ENCODE measurements around the gene SUMO3.
A peak's percentile ranks its signal among the peaks of the same experiment; 100 is the strongest.

Gene SUMO3

GRCh38 chr21:44805859-44806258, 12.0 kb downstream of the SUMO3 start:
- H3K36me3 ChIP-seq (ENCODE audit: control insufficient read depth, low read depth, low read length), result peaks cover 43% of the 10 kb centered on the region
- H3K4me1 ChIP-seq (ENCODE audit: control insufficient read depth, low read depth, low read length), result peaks cover 5% of the 10 kb centered on the region
- H3K9ac ChIP-seq (ENCODE audit: low read length), result no peak overlapping the region
- H3K27me3 ChIP-seq (ENCODE audit: control insufficient read depth, insufficient read depth, low read length), result no peaks in the 10 kb centered on the region
- H3K27ac ChIP-seq (ENCODE audit: low read length), result no peak overlapping the region
- H3K9me3 ChIP-seq (ENCODE audit: control insufficient read depth, low read depth, low read length), result no peaks in the 10 kb centered on the region
- H3K4me3 ChIP-seq (ENCODE audit: low read length), result no peak overlapping the region

- H3K4me1 ChIP-seq (ENCODE audit: control insufficient read depth, low read depth, low read length), result peaks cover 5% of the 10 kb centered on the region
- no peaks in the 10 kb centered on the region for H3K9me3 ChIP-seq (ENCODE audit: control insufficient read depth, low read depth, low read length)
- H3K36me3 ChIP-seq (ENCODE audit: control insufficient read depth, low read depth, low read length), result peaks cover 37% of the 10 kb centered on the region
- H3K27me3 ChIP-seq (ENCODE audit: control insufficient read depth, insufficient read depth, low read length), result no peaks in the 10 kb centered on the region
- no peak overlapping the region for H3K27ac ChIP-seq (ENCODE audit: low read length)
- H3K4me3 ChIP-seq (ENCODE audit: low read length), result no peak overlapping the region
- H3K9ac ChIP-seq (ENCODE audit: low read length), result no peak overlapping the region
These were observed 12.6 kb downstream of the SUMO3 start for GRCh38 chr21:44805226-44805625.

GRCh38 chr21:44804762-44805161, 13.1 kb downstream of the SUMO3 start:
- Histone ChIP-seq H3K9ac (ENCODE audit: low read length) (no peak overlapping the region), H3K36me3 (ENCODE audit: control insufficient read depth, low read depth, low read length) (peaks cover 33% of the 10 kb centered on the region), H3K4me1 (ENCODE audit: control insufficient read depth, low read depth, low read length) (peaks cover 7% of the 10 kb centered on the region), H3K27me3 (ENCODE audit: control insufficient read depth, insufficient read depth, low read length) (no peaks in the 10 kb centered on the region), H3K4me3 (ENCODE audit: low read length) (no peak overlapping the region), H3K9me3 (ENCODE audit: control insufficient read depth, low read depth, low read length) (no peaks in the 10 kb centered on the region), H3K27ac (ENCODE audit: low read length) (no peak overlapping the region)

GRCh38 chr21:44803651-44804050, 14.2 kb downstream of the SUMO3 start:
- no peaks in the 10 kb centered on the region for H3K9me3 ChIP-seq (ENCODE audit: control insufficient read depth, low read depth, low read length)
- H3K27ac ChIP-seq (ENCODE audit: low read length), result no peak overlapping the region
- H3K4me1 ChIP-seq (ENCODE audit: control insufficient read depth, low read depth, low read length), result peaks cover 9% of the 10 kb centered on the region
- H3K9ac ChIP-seq (ENCODE audit: low read length), result no peak overlapping the region
- no peak overlapping the region for H3K4me3 ChIP-seq (ENCODE audit: low read length)
- H3K36me3 ChIP-seq (ENCODE audit: control insufficient read depth, low read depth, low read length), result peaks cover 35% of the 10 kb centered on the region
- H3K27me3 ChIP-seq (ENCODE audit: control insufficient read depth, insufficient read depth, low read length), result no peaks in the 10 kb centered on the region

- no peaks in the 10 kb centered on the region for H3K9me3 ChIP-seq (ENCODE audit: control insufficient read depth, low read depth, low read length)
- peak overlapping the region; percentile 18 for H3K27ac ChIP-seq (ENCODE audit: low read length)
- peaks cover 36% of the 10 kb centered on the region for H3K36me3 ChIP-seq (ENCODE audit: control insufficient read depth, low read depth, low read length)
- H3K4me3 ChIP-seq (ENCODE audit: low read length), result peak overlapping the region; percentile 91
- H3K27me3 ChIP-seq (ENCODE audit: control insufficient read depth, insufficient read depth, low read length), result no peaks in the 10 kb centered on the region
- H3K4me1 ChIP-seq (ENCODE audit: control insufficient read depth, low read depth, low read length), result peaks cover 9% of the 10 kb centered on the region
- peak overlapping the region; percentile 78 for H3K9ac ChIP-seq (ENCODE audit: low read length)
These were observed 15.3 kb downstream of the SUMO3 start for GRCh38 chr21:44802396-44803153.

GRCh38 chr21:44801468-44802395, 16.1 kb downstream of the SUMO3 start, which contains the start of gene UBE2G2:
TSS of gene UBE2G2 (minus strand) at chr21:44801820. CDS start at chr21:44801748, 72 bp downstream.
- peak within 1 kb of the TSS; percentile 48 for H3K27ac ChIP-seq (ENCODE audit: low read length)
- peak within 1 kb of the TSS; percentile 91 for H3K4me3 ChIP-seq (ENCODE audit: low read length)
- H3K36me3 ChIP-seq (ENCODE audit: control insufficient read depth, low read depth, low read length), result peaks cover 31% of the 10 kb centered on the region

GRCh38 chr21:44800971-44801467, 16.8 kb downstream of the SUMO3 start:
- peaks cover 9% of the 10 kb centered on the region for H3K4me1 ChIP-seq (ENCODE audit: control insufficient read depth, low read depth, low read length)
- peak overlapping the region; percentile 91 for H3K4me3 ChIP-seq (ENCODE audit: low read length)
- no peaks in the 10 kb centered on the region for H3K27me3 ChIP-seq (ENCODE audit: control insufficient read depth, insufficient read depth, low read length)
- no peaks in the 10 kb centered on the region for H3K9me3 ChIP-seq (ENCODE audit: control insufficient read depth, low read depth, low read length)
- peak overlapping the region; percentile 78 for H3K9ac ChIP-seq (ENCODE audit: low read length)
- peaks cover 31% of the 10 kb centered on the region for H3K36me3 ChIP-seq (ENCODE audit: control insufficient read depth, low read depth, low read length)
- no peak overlapping the region for H3K27ac ChIP-seq (ENCODE audit: low read length)

More at GRCh38 chr21:44801468-44802395, 16.1 kb downstream of the SUMO3 start, which contains the start of gene UBE2G2:
- no peaks in the 10 kb centered on the region for H3K9me3 ChIP-seq (ENCODE audit: control insufficient read depth, low read depth, low read length)
- H3K4me1 ChIP-seq (ENCODE audit: control insufficient read depth, low read depth, low read length), result peaks cover 9% of the 10 kb centered on the region
- H3K9ac ChIP-seq (ENCODE audit: low read length), result peak within 1 kb of the TSS; percentile 78
- H3K27me3 ChIP-seq (ENCODE audit: control insufficient read depth, insufficient read depth, low read length), result no peaks in the 10 kb centered on the region

GRCh38 chr21:44800103-44800502, 17.8 kb downstream of the SUMO3 start:
- Histone ChIP-seq H3K27me3 (ENCODE audit: control insufficient read depth, insufficient read depth, low read length) (no peaks in the 10 kb centered on the region), H3K9me3 (ENCODE audit: control insufficient read depth, low read depth, low read length) (no peaks in the 10 kb centered on the region), H3K4me3 (ENCODE audit: low read length) (peak overlapping the region; percentile 91), H3K27ac (ENCODE audit: low read length) (no peak overlapping the region), H3K4me1 (ENCODE audit: control insufficient read depth, low read depth, low read length) (peaks cover 9% of the 10 kb centered on the region), H3K36me3 (ENCODE audit: control insufficient read depth, low read depth, low read length) (peaks cover 30% of the 10 kb centered on the region), H3K9ac (ENCODE audit: low read length) (no peak overlapping the region)

GRCh38 chr21:44799646-44800045, 18.2 kb downstream of the SUMO3 start:
- Histone ChIP-seq H3K4me1 (ENCODE audit: control insufficient read depth, low read depth, low read length) (peaks cover 9% of the 10 kb centered on the region), H3K36me3 (ENCODE audit: control insufficient read depth, low read depth, low read length) (peaks cover 26% of the 10 kb centered on the region), H3K9ac (ENCODE audit: low read length) (no peak overlapping the region), H3K27ac (ENCODE audit: low read length) (no peak overlapping the region), H3K9me3 (ENCODE audit: control insufficient read depth, low read depth, low read length) (no peaks in the 10 kb centered on the region), H3K27me3 (ENCODE audit: control insufficient read depth, insufficient read depth, low read length) (no peaks in the 10 kb centered on the region), H3K4me3 (ENCODE audit: low read length) (no peak overlapping the region)

GRCh38 chr21:44797775-44798174, 20.1 kb downstream of the SUMO3 start:
- Histone ChIP-seq H3K36me3 (ENCODE audit: control insufficient read depth, low read depth, low read length) (peaks cover 23% of the 10 kb centered on the region), H3K4me1 (ENCODE audit: control insufficient read depth, low read depth, low read length) (peaks cover 9% of the 10 kb centered on the region)

GRCh38 chr21:44795342-44795741, 22.5 kb downstream of the SUMO3 start:
- Histone ChIP-seq H3K9me3 (ENCODE audit: control insufficient read depth, low read depth, low read length) (no peaks in the 10 kb centered on the region), H3K36me3 (ENCODE audit: control insufficient read depth, low read depth, low read length) (peaks cover 29% of the 10 kb centered on the region)

More at GRCh38 chr21:44797775-44798174, 20.1 kb downstream of the SUMO3 start:
- H3K4me3 ChIP-seq (ENCODE audit: low read length), result no peak overlapping the region
- no peaks in the 10 kb centered on the region for H3K27me3 ChIP-seq (ENCODE audit: control insufficient read depth, insufficient read depth, low read length)
- H3K27ac ChIP-seq (ENCODE audit: low read length), result no peak overlapping the region
- H3K9me3 ChIP-seq (ENCODE audit: control insufficient read depth, low read depth, low read length), result no peaks in the 10 kb centered on the region
- H3K9ac ChIP-seq (ENCODE audit: low read length), result no peak overlapping the region

More at GRCh38 chr21:44795342-44795741, 22.5 kb downstream of the SUMO3 start:
- no peaks in the 10 kb centered on the region for H3K27me3 ChIP-seq (ENCODE audit: control insufficient read depth, insufficient read depth, low read length)
- no peak overlapping the region for H3K9ac ChIP-seq (ENCODE audit: low read length)
- H3K4me3 ChIP-seq (ENCODE audit: low read length), result no peak overlapping the region
- H3K27ac ChIP-seq (ENCODE audit: low read length), result no peak overlapping the region
- H3K4me1 ChIP-seq (ENCODE audit: control insufficient read depth, low read depth, low read length), result peaks cover 11% of the 10 kb centered on the region
